CD14-positive monocyte (primary cell): ENCODE results near the gene GREB1L. TPM values are rescaled to one million over a fixed set of nuclear protein-coding genes. Genes with fewer than 3 reads are reported as not detected.

Source experiments
- DNase-seq, 3 donors: peaks; one replicate each; pipeline ENCODE4 v3.0.0-alpha.2; 2011 to 2022
- H2AFZ ChIP-seq: 2 replicates; pipeline ENCODE4 v1.6.0; 2012; ENCODE audit warnings: mild to moderate bottlenecking, low read depth, low read length, inconsistent platforms; ENCODE audit not compliant: insufficient read depth, poor library complexity, severe bottlenecking
- H3K27ac ChIP-seq, 2 donors: 1 replicate in 1 of 2; 2 replicates in 1 of 2; pipeline ENCODE4 v1.5.1; 2012 to 2013; ENCODE audit warnings: low read length in 2 of 2, control low read depth in 1 of 2, inconsistent platforms in 1 of 2, low read depth in 1 of 2, mild to moderate bottlenecking in 1 of 2
- H3K27me3 ChIP-seq, 2 donors: one replicate each; pipeline versions ENCODE4 v1.6.0 to v1.6.1; 2011 to 2013; ENCODE audit warnings: low read length in 2 of 2; ENCODE audit not compliant: control insufficient read depth in 2 of 2, insufficient read depth in 2 of 2
- H3K36me3 ChIP-seq, 2 donors: replicated peaks in 1 of 2; 1 replicate in 1 of 2; 2 replicates in 1 of 2; pipeline versions ENCODE4 v1.5.1 to v1.6.1; 2012 to 2013; ENCODE audit warnings: low read length in 2 of 2, control low read depth in 1 of 2, inconsistent platforms in 1 of 2, mild to moderate bottlenecking in 1 of 2; ENCODE audit not compliant: insufficient read depth in 2 of 2, control insufficient read depth in 1 of 2
- H3K4me1 ChIP-seq, 2 donors: 1 replicate in 1 of 2; 2 replicates in 1 of 2; pipeline versions ENCODE4 v1.5.1 to v1.6.1; 2012 to 2013; ENCODE audit warnings: low read length in 2 of 2, control low read depth in 1 of 2, inconsistent platforms in 1 of 2, mild to moderate bottlenecking in 1 of 2, moderate library complexity in 1 of 2; ENCODE audit not compliant: insufficient read depth in 2 of 2, control insufficient read depth in 1 of 2
- H3K4me2 ChIP-seq: replicated peaks from 2 replicates; pipeline ENCODE3; 2012; ENCODE audit warnings: low read length, moderate library complexity, mild to moderate bottlenecking; ENCODE audit not compliant: poor library complexity, severe bottlenecking; ENCODE audit errors: extremely low read depth
- H3K4me3 ChIP-seq, 3 experiments: fragments of 200-600 bp in 1 of 3; sonication (generic) in 1 of 3; replicated peaks in 1 of 3; 1 replicate in 2 of 3; 2 replicates in 1 of 3; pipeline ENCODE4 v1.5.1; 2011 to 2013; ENCODE audit warnings: low read length in 3 of 3, mild to moderate bottlenecking in 3 of 3, control low read depth in 2 of 3, low read depth in 2 of 3, inconsistent platforms in 1 of 3, moderate library complexity in 1 of 3
- H3K79me2 ChIP-seq: 2 replicates; pipeline ENCODE4 v1.6.0; 2012; ENCODE audit warnings: mild to moderate bottlenecking, control low read depth, inconsistent platforms, low read length, moderate library complexity; ENCODE audit not compliant: insufficient read depth
- H3K9ac ChIP-seq: 2 replicates; pipeline ENCODE4 v1.6.0; 2017; ENCODE audit warnings: low read length, mild to moderate bottlenecking; ENCODE audit not compliant: insufficient read depth, poor library complexity, severe bottlenecking
- H3K9me3 ChIP-seq, 2 donors: replicated peaks in 1 of 2; 1 replicate in 1 of 2; 2 replicates in 1 of 2; pipeline versions ENCODE4 v1.5.1 to v1.6.1; 2012 to 2013; ENCODE audit warnings: low read length in 2 of 2, control low read depth in 1 of 2; ENCODE audit not compliant: control insufficient read depth in 1 of 2, insufficient read depth in 1 of 2
- H4K20me1 ChIP-seq: 2 replicates; pipeline ENCODE4 v1.6.0; 2012; ENCODE audit warnings: mild to moderate bottlenecking, low read length, control low read depth, moderate library complexity; ENCODE audit not compliant: insufficient read depth
- H3K27ac Mint-ChIP-seq, 7 donors: one replicate each; pipeline ENCODE4 v1.8.0; 2020; ENCODE audit warnings: mild to moderate bottlenecking in 7 of 7, mixed read lengths in 7 of 7, moderate library complexity in 6 of 7, inconsistent platforms in 2 of 7
- H3K27me3 Mint-ChIP-seq, 3 donors: one replicate each; pipeline ENCODE4 v1.8.0; 2021 to 2022; ENCODE audit warnings: low read depth in 3 of 3, mild to moderate bottlenecking in 3 of 3, mixed read lengths in 3 of 3, moderate library complexity in 3 of 3, inconsistent platforms in 1 of 3
- H3K36me3 Mint-ChIP-seq, 2 donors: one replicate each; pipeline ENCODE4 v1.8.0; 2020; ENCODE audit warnings: mixed read lengths in 2 of 2, inconsistent platforms in 1 of 2, mild to moderate bottlenecking in 1 of 2
- H3K4me1 Mint-ChIP-seq: one replicate; pipeline ENCODE4 v1.8.0; 2020; ENCODE audit warnings: mild to moderate bottlenecking, mixed read lengths
- H3K4me3 Mint-ChIP-seq, 2 donors: one replicate each; pipeline ENCODE4 v1.8.0; 2020; ENCODE audit warnings: mild to moderate bottlenecking in 2 of 2, mixed read lengths in 2 of 2, moderate library complexity in 1 of 2
- H3K9me3 Mint-ChIP-seq, 7 donors: one replicate each; pipeline ENCODE4 v1.8.0; 2020 to 2022; ENCODE audit warnings: mixed read lengths in 7 of 7, mild to moderate bottlenecking in 6 of 7, moderate library complexity in 6 of 7, inconsistent platforms in 2 of 7
- CTCF ChIP-seq: fragments of 200-600 bp; IDR thresholded peaks from one replicate; pipeline ENCODE4 v1.8.0; 2022; ENCODE audit warnings: antibody characterized with exemption, mild to moderate bottlenecking
- WGBS: methylation state at CpG from one replicate; pipeline ENCODE4 v1.1.5; 2013; ENCODE audit warnings: missing lambda C conversion rate; ENCODE audit not compliant: insufficient coverage; 5-methylcytosine and 5-hydroxymethylcytosine counted together
- intact Hi-C, 2 donors: fragments of 100-400 bp; cut with micrococcal nuclease; formaldehyde crosslinking; loops; one replicate each; pipeline versions ENCODE4 v1.15.0 to v1.15.1; 2023
- polyA plus RNA-seq, 3 donors: library from polyadenylated mRNA; depleted of rRNA in 1 of 3; unstranded in 2 of 3; stranded (reverse) in 1 of 3; fragments of 300-500 nt in 2 of 3; fragments of >200 nt in 1 of 3; fragmentation: Illumina TruSeq in 2 of 3; gene quantifications; 1 replicate in 2 of 3; 2 replicates in 1 of 3; pipeline ENCODE4 v1.2.3, GENCODE V29; 2012 to 2021

The GREB1L gene
- polyA plus RNA-seq, 3 donors, result 0.02 to 0.03 TPM; not detected in 1

GRCh38 chr18:21433436-21433835, 191.4 kb downstream of the GREB1L start:
- Histone ChIP-seq H3K9me3 (peaks cover 0 to 4% of the 10 kb centered on the region in 2 donors), H3K36me3 (no peaks in the 10 kb centered on the region), H3K9ac (no peak overlapping the region), H4K20me1 (no peaks in the 10 kb centered on the region), H3K4me1 (no peaks in the 10 kb centered on the region), H3K4me3 (no peak overlapping the region), H3K27me3 (no peaks in the 10 kb centered on the region), H3K27ac (no peak overlapping the region), H3K79me2 (no peaks in the 10 kb centered on the region), H3K4me2 (no peak overlapping the region), H2AFZ (no peak overlapping the region)
- H3K9me3 Mint-ChIP-seq, result peaks cover 0 to 5% (median 2%) of the 10 kb centered on the region in 7 donors
- no peaks in the 10 kb centered on the region for H3K4me1 Mint-ChIP-seq
- no peak overlapping the region for H3K27ac Mint-ChIP-seq
- H3K36me3 Mint-ChIP-seq, result no peaks in the 10 kb centered on the region
- WGBS, result 71% methylated on average over 1 of the region's 1 CpG
- TF ChIP-seq CTCF, result no peak
- DNase-seq, result no peak
- H3K4me3 Mint-ChIP-seq, result no peak overlapping the region
- peaks cover 2 to 8% (median 4%) of the 10 kb centered on the region in 3 donors for H3K27me3 Mint-ChIP-seq
- intact Hi-C loops, result no loop called here

GRCh38 chr18:21439431-21439846, 197.4 kb downstream of the GREB1L start:
- H3K27ac Mint-ChIP-seq, result no peak overlapping the region
- no peaks in the 10 kb centered on the region for H3K79me2 ChIP-seq
- no peaks in the 10 kb centered on the region for H3K9me3 ChIP-seq
- H3K36me3 ChIP-seq, result no peaks in the 10 kb centered on the region
- no peaks in the 10 kb centered on the region for H3K4me1 Mint-ChIP-seq
- no peaks in the 10 kb centered on the region for H3K4me1 ChIP-seq
- no peak for TF ChIP-seq CTCF
- H3K36me3 Mint-ChIP-seq, result no peaks in the 10 kb centered on the region
- H3K27ac ChIP-seq, result no peak overlapping the region
- no peak overlapping the region for H2AFZ ChIP-seq
- H3K27me3 Mint-ChIP-seq, result peaks cover 3 to 19% (median 10%) of the 10 kb centered on the region in 3 donors
- H3K9ac ChIP-seq, result no peak overlapping the region
- H3K4me3 ChIP-seq, result no peak overlapping the region
- H3K9me3 Mint-ChIP-seq, result peaks cover 0 to 3% (median 0%) of the 10 kb centered on the region in 7 donors
- no peaks in the 10 kb centered on the region for H4K20me1 ChIP-seq
- no peak overlapping the region for H3K4me2 ChIP-seq
- no peak for DNase-seq
- intact Hi-C loops, result no loop called here
- H3K4me3 Mint-ChIP-seq, result no peak overlapping the region
- H3K27me3 ChIP-seq, result peaks cover 0 to 4% of the 10 kb centered on the region in 2 donors
- WGBS, result 90% methylated on average over 2 of the region's 4 CpGs
